8988T (cell line): Measurements from ENCODE around the gene BACE1-AS.

Experiments
- DNase-seq: peaks from one replicate; pipeline ENCODE4 v3.0.0; 2011

BACE1-AS gene

DNA sequence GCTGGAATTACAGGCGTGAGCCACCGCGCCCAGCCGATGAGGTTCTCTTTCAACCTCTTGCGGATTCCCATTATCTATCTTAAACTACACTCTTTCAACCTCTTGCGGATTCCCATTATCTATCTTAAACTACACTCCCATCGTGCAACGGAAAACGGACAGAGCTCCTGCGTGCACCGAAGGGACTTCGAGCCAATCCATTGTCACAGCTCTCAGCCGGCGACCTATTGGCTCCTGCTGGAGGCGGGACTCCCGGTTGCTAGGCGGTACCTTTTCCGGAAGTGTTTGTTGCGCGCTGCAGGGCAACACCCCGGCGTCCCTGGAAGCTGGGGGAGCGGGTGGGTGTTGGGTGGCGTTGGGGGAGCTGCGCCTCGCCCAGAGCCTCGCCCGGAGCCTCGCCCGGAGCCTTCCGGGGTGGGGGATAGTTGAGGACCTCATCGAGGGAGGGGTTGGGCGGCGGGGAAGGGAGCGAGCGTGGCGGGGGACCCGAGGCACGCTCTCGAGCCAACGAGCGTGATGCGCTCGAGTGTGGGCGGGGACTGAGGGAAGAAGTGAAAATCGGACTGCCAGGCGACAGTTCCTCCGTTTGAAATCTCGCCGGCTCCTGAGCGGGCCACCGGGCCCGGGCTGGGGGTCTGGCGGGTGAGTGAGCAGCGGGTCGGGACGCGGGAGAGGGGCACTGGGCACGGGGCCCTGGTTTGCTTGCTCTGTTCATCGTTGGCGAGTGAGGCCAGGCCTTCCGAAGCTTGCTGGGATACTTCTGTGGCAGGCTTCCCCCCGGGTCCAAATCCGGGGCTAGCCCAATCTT lies 36.6 kb downstream of the BACE1-AS start, which contains the start of gene CEP164:
Gene CEP164 (plus strand): TSS at position 288 of the 808 bp plus-strand sequence. CDS start 10,733 bp downstream, outside the sequence.
- peak; percentile 97 for DNase-seq

DNA sequence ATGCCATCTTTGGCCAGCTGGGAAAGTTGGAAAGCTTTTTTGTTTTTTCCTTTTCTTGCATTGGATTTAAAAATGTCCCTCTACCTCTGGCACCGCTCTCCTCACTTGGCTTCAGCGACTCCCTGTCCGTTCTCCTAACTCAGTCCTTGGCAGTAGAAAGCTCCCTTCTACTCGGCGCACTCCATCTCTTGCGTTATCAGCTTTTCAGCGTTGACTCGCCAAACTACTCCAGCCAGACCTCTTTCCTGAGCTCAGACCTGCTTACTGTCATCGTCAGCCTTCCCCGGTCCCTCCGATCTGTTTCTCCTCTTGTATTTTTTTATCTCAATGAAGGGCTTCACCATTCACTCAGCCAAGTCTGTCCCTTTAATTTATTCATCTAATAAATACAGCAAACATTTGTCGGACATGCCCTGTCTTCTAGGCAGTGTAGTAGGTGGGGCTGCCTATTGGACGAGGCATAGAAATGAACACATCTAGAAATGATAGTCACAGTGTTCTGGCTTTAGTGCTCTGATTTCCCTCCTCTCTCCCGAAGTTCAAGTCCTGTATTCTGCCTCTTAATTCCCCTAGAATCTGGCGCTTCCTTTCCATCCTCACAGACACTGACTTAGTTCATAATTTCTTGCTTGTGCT lies 37.3 kb downstream of the BACE1-AS start:
- DNase-seq, result no peak

DNA sequence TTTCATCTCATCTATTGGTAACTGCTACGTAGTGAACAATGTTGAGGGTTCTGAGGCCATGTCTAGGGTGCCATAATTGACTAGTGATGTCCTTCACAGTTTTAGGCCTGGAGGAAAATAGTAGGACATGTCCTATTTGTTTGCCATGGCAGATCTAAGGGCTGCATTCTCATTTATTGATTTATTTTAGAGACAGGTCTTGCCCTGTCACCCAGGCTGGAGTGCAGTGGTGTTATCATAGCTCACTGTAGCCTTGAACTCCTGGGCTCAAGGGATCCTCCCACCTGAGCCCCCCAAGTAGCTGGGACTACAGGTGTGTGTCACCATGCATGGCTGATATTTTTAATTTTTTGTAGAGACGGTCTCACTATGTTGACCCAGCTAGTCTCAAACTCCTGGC lies 41.7 kb downstream of the BACE1-AS start:
- DNase-seq, result no peak

DNA sequence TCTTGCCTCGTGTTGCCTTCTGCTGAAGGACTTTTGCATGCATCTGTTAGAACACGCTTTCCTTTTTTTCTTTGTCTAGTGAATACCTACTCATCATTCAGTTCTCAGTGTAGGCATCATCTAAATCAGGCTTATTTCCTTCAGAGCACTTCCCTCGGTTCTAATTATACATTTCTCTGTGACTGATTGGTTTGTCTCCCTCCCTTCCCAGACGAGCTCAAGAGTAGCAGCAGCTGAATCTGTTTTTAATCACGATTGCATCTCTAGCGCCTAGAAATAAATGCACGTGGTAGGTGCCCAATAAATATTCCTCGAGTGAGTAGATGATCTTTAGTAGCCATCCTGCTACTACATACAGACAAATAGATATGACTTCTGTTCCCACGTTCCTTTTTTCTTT lies 42.8 kb downstream of the BACE1-AS start:
- no peak for DNase-seq

DNA sequence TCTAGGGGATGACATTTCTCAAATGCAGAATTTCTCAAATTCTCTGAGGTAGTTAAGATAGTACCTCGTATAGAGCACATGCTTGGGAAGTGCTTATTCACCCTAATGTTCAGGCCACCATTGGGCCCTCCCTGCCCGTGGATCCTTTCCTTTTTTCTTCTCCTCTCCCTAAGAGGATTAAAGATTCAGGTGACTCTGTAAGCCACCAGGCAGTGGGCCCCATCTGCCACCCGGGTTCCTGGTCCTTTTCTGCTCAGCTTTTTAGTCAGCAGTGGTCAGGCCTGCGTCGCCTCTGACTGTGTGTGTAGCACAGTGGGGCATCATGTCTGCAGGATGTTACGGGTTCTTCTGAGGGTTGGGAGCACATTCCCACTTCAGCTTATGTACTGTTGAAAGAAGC lies 43.8 kb downstream of the BACE1-AS start:
- no peak for DNase-seq

DNA sequence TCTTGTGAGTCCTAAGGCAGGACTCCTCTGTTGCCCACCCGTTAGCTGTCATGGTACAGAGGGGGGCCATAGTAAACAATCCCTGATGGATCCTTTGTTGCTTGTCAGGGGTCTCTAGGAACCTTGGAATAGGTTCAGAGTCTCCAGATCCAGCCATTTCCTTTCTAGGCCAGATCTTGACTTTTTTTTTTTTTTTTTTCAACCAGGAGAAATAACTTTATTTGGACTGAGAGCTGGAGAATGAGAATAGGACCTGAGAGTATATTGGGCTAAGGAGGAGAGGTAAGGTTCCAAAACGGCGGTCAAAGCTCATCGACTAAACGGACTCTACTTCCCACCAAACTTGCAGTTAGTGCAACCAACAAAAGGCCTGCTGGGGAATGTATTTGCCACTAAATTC lies 44.3 kb downstream of the BACE1-AS start:
- no peak for DNase-seq

DNA sequence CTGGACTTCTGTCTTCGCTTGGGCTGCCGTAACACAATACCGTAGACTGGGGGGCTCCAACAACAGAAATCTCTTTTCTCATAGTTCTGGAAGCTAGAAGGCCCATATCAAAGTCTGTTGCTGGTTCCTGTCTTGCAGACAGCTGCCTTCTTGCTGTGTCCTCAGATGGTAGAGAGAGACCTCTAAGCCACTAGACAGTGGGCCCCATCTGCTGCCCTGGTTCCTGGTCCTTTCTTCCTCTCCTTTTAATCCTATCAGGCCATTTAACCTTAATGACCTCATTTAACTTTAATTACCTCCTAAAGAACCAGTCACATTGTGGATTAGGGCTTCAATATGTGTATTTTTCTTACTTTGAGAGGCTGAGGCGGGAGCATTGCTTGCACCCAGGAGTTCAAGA lies 45.9 kb downstream of the BACE1-AS start:
- DNase-seq, result no peak
